Measurements from ENCODE around the gene CARMIL3.
"Not testable (repeated sequence)": the region's sequence is repeated elsewhere in the genome, so short reads cannot be mapped to it uniquely, and the experiment has no call there.

DNA sequence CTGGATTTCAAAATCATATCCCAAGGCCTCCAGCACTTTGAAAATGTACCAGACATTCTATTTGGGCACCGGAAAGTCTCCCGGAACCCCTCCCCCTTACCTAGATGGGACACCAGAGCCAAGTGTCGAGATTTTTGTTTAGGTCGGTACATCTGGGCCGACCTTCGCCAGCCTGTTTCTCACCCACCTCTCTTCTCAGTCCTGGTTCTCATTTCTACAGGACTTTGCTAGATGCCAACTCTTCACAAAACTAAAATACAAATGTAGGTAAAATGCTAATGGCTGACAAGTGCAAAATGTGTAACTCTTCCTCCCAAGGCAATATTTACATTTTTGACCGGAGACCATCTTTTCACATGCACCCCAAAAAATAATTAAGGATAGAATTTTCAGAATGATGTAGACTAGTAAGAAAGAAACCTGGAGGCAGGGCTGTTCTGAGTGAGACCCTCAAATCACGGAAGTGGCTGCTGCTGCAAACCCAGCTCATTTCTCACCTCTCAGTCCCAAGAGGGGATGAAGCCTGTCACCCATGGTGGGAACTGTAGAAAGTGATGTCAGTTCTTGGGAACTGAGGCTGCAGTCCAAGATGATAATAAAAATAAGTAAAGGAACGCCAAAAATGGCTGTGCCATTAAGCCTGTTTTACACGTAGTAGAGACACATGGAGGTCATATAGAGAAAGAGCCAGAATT, 14.7 kb upstream of the CARMIL3 start:
- TF ChIP-seq, protein P1, sequence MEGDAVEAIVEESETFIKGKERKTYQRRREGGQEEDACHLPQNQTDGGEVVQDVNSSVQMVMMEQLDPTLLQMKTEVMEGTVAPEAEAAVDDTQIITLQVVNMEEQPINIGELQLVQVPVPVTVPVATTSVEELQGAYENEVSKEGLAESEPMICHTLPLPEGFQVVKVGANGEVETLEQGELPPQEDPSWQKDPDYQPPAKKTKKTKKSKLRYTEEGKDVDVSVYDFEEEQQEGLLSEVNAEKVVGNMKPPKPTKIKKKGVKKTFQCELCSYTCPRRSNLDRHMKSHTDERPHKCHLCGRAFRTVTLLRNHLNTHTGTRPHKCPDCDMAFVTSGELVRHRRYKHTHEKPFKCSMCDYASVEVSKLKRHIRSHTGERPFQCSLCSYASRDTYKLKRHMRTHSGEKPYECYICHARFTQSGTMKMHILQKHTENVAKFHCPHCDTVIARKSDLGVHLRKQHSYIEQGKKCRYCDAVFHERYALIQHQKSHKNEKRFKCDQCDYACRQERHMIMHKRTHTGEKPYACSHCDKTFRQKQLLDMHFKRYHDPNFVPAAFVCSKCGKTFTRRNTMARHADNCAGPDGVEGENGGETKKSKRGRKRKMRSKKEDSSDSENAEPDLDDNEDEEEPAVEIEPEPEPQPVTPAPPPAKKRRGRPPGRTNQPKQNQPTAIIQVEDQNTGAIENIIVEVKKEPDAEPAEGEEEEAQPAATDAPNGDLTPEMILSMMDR (IDR thresholded peaks at IDR 0.05; ENCODE audit: low read depth, low read length) = not testable (repeated sequence)
- not testable (repeated sequence) for TF ChIP-seq POLR2A (IDR thresholded peaks at IDR 0.05; ENCODE audit: extremely low read depth, insufficient read length); MAX (IDR thresholded peaks at IDR 0.05; ENCODE audit: low read depth, low read length)

All from NB4 (cell line).